ENCODE results near the gene ZDHHC21.

GRCh38 chr9:14710804-14711203, 17.6 kb upstream of the ZDHHC21 start:
- TF ChIP-seq, protein P1, sequence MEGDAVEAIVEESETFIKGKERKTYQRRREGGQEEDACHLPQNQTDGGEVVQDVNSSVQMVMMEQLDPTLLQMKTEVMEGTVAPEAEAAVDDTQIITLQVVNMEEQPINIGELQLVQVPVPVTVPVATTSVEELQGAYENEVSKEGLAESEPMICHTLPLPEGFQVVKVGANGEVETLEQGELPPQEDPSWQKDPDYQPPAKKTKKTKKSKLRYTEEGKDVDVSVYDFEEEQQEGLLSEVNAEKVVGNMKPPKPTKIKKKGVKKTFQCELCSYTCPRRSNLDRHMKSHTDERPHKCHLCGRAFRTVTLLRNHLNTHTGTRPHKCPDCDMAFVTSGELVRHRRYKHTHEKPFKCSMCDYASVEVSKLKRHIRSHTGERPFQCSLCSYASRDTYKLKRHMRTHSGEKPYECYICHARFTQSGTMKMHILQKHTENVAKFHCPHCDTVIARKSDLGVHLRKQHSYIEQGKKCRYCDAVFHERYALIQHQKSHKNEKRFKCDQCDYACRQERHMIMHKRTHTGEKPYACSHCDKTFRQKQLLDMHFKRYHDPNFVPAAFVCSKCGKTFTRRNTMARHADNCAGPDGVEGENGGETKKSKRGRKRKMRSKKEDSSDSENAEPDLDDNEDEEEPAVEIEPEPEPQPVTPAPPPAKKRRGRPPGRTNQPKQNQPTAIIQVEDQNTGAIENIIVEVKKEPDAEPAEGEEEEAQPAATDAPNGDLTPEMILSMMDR (IDR thresholded peaks at IDR 0.05) = no peak
- TF ChIP-seq POLR2A (IDR thresholded peaks at IDR 0.05) = no peak
